ENCODE results near the gene PBXIP1.

PBXIP1 gene

GRCh38 chr1:154901591-154901990, 54.3 kb downstream of the PBXIP1 start:
- H3K4me1 Mint-ChIP-seq: no peaks in the 10 kb centered on the region
- peaks cover 14% of the 10 kb centered on the region for H3K27me3 Mint-ChIP-seq (ENCODE audit: low read depth, poor library complexity)
- peaks cover 3% of the 10 kb centered on the region for H3K9me3 Mint-ChIP-seq
- H3K36me3 Mint-ChIP-seq (ENCODE audit: low read depth): no peaks in the 10 kb centered on the region
- no peak overlapping the region for H3K27ac Mint-ChIP-seq
- no peak for DNase-seq
- H3K4me3 Mint-ChIP-seq: no peak overlapping the region
- TF ChIP-seq, protein P1, sequence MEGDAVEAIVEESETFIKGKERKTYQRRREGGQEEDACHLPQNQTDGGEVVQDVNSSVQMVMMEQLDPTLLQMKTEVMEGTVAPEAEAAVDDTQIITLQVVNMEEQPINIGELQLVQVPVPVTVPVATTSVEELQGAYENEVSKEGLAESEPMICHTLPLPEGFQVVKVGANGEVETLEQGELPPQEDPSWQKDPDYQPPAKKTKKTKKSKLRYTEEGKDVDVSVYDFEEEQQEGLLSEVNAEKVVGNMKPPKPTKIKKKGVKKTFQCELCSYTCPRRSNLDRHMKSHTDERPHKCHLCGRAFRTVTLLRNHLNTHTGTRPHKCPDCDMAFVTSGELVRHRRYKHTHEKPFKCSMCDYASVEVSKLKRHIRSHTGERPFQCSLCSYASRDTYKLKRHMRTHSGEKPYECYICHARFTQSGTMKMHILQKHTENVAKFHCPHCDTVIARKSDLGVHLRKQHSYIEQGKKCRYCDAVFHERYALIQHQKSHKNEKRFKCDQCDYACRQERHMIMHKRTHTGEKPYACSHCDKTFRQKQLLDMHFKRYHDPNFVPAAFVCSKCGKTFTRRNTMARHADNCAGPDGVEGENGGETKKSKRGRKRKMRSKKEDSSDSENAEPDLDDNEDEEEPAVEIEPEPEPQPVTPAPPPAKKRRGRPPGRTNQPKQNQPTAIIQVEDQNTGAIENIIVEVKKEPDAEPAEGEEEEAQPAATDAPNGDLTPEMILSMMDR (IDR thresholded peaks at IDR 0.05): no peak

DNA sequence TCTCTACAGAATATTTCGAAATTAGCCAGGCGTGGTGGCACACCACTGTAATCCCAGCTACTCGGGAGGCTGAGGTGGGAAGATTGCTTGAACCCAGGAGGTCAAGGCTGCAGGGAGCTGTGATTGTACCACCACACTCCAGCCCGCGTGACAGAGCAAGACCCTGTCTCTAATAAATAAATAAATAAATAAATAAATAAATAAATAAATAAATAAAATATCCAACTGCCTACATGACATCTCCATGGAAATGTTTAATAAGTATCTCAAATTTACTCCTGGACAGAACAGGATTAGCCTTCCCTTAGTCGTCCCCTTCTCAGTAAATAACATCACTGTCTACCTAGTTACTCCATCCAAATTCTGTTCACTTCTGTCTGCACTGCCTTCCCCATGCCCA, 56.9 kb downstream of the PBXIP1 start:
- Mint-ChIP-seq H3K4me1 (peaks cover 9% of the 10 kb centered on the region), H3K36me3 (ENCODE audit: low read depth) (no peaks in the 10 kb centered on the region), H3K4me3 (no peak overlapping the region), H3K9me3 (no peaks in the 10 kb centered on the region), H3K27ac (no peak overlapping the region), H3K27me3 (ENCODE audit: low read depth, poor library complexity) (peaks cover 27% of the 10 kb centered on the region)
- TF ChIP-seq, protein P1 (IDR thresholded peaks at IDR 0.05): no peak
- no peak for DNase-seq

DNA sequence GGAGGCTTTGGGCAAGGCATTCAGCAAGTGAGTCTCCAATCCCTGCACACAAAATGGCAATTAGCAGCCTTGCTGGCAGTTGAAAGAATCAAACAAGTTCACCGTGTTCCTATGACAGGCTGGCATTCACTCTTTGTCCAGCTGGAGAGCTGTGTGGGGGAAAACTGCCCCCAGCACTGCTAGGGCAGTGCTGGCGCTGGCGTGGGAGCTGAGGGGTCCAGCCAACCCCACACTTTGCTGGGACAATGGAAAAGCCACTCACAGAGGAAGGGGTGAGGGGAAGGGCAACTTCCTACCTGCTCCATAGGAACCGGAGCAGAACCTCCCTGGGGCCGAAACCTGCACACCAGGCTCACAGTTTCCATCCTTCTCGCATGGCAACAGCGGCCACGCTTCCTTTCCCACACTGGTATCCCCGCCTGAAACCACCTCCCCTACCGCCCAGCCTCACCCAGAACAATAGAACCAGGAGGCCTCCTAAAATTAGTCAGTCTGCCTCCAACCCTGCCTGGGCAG, 59.1 kb downstream of the PBXIP1 start:
- Mint-ChIP-seq H3K9me3 (peaks cover 4% of the 10 kb centered on the region), H3K4me3 (no peak overlapping the region), H3K36me3 (ENCODE audit: low read depth) (no peaks in the 10 kb centered on the region), H3K27me3 (ENCODE audit: low read depth, poor library complexity) (peaks cover 24% of the 10 kb centered on the region), H3K27ac (no peak overlapping the region), H3K4me1 (peaks cover 9% of the 10 kb centered on the region)
- DNase-seq: no peak
- TF ChIP-seq, protein P1 (IDR thresholded peaks at IDR 0.05): no peak

- no peaks in the 10 kb centered on the region for H3K36me3 Mint-ChIP-seq (ENCODE audit: low read depth)
- H3K27me3 Mint-ChIP-seq (ENCODE audit: low read depth, poor library complexity): peaks cover 24% of the 10 kb centered on the region
- no peak for DNase-seq
- H3K27ac Mint-ChIP-seq: no peak overlapping the region
- H3K4me3 Mint-ChIP-seq: no peak overlapping the region
- H3K4me1 Mint-ChIP-seq: peaks cover 9% of the 10 kb centered on the region
- TF ChIP-seq, protein P1 (IDR thresholded peaks at IDR 0.05): no peak
- H3K9me3 Mint-ChIP-seq: peaks cover 4% of the 10 kb centered on the region
These were observed 60.1 kb downstream of the PBXIP1 start for GRCh38 chr1:154895798-154896197.

Data from nephron progenitor cell (in vitro differentiated cells).